A673 (cell line): ENCODE data around the gene CHTF8. TPM values are rescaled to one million over a fixed set of nuclear protein-coding genes. Genes with fewer than 3 reads are reported as not detected.
"Not testable (repeated sequence)": the region's sequence is repeated elsewhere in the genome, so short reads cannot be mapped to it uniquely, and the experiment has no call there.

Experiments
- BruUV-seq: library from RNA; stranded (reverse); fragments of 400-500 nt; replicated peaks from 2 replicates; lab custom pipeline; 2021; lab: Mats Ljungman, UMichigan
- CTCF ChIA-PET: fragments of 300-600 bp; sonication (Branson Sonifier 250); formaldehyde crosslinking; loops from one replicate; lab custom pipeline; 2022; ENCODE audit warnings: antibody characterized with exemption; lab: Charles Lee
- POLR2A ChIA-PET: fragments of 300-600 bp; sonication (Branson Sonifier 250); formaldehyde crosslinking; loops from one replicate; lab custom pipeline; 2022; ENCODE audit warnings: antibody characterized with exemption; ENCODE audit not compliant: low non-redundant PET; lab: Charles Lee
- DNase-seq: peaks from one replicate; pipeline ENCODE4 v3.0.0-alpha.2; 2015; ENCODE audit warnings: low spot score
- H3K27ac ChIP-seq: fragments of 200-600 bp; sonication (generic); 2 replicates; pipeline ENCODE4 v1.5.1; 2016; ENCODE audit warnings: mixed run types, low read depth, mild to moderate bottlenecking, mixed read lengths, antibody characterized with exemption, low read length; ENCODE audit not compliant: poor library complexity, severe bottlenecking
- H3K27me3 ChIP-seq: fragments of 200-600 bp; sonication (generic); replicated peaks from 2 replicates; pipeline ENCODE4 v1.6.1; 2017; ENCODE audit warnings: mixed run types, low read depth, mild to moderate bottlenecking, mixed read lengths, antibody characterized with exemption, low read length; ENCODE audit not compliant: insufficient read depth, poor library complexity
- H3K36me3 ChIP-seq: fragments of 200-600 bp; sonication (generic); 2 replicates; pipeline ENCODE4 v1.6.1; 2016; ENCODE audit warnings: mixed run types, mild to moderate bottlenecking, mixed read lengths, antibody characterized with exemption, low read length; ENCODE audit not compliant: insufficient read depth, poor library complexity, severe bottlenecking
- H3K4me1 ChIP-seq: fragments of 200-600 bp; sonication (generic); 2 replicates; pipeline ENCODE4 v1.6.1; 2017; ENCODE audit warnings: mixed run types, mild to moderate bottlenecking, mixed read lengths, antibody characterized with exemption, low read length; ENCODE audit not compliant: insufficient read depth, poor library complexity, severe bottlenecking
- H3K4me3 ChIP-seq: fragments of 200-600 bp; sonication (generic); 2 replicates; pipeline ENCODE4 v1.5.1; 2016; ENCODE audit warnings: low read depth, mixed run types, mild to moderate bottlenecking, mixed read lengths, low read length; ENCODE audit not compliant: poor library complexity, severe bottlenecking
- H3K9me3 ChIP-seq: fragments of 200-600 bp; sonication (generic); 2 replicates; pipeline ENCODE4 v1.6.1; 2016; ENCODE audit warnings: mixed run types, low read depth, mild to moderate bottlenecking, mixed read lengths, antibody characterized with exemption, low read length; ENCODE audit not compliant: poor library complexity, severe bottlenecking
- CTCF ChIP-seq: fragments of 300-800, 200-600 bp; sonication (generic); conservative IDR thresholded peaks from 2 replicates; pipeline ENCODE4 v1.5.1; 2017; ENCODE audit warnings: low read depth, mild to moderate bottlenecking, antibody characterized with exemption, low read length, moderate library complexity, mixed read lengths
- EZH2 ChIP-seq: fragments of 200-600 bp; sonication (generic); IDR thresholded peaks from 2 replicates; pipeline ENCODE4 v1.6.1; 2017; ENCODE audit warnings: borderline replicate concordance, low read depth, mild to moderate bottlenecking, mixed read lengths, antibody characterized with exemption, low read length; ENCODE audit not compliant: poor library complexity, severe bottlenecking
- intact Hi-C: fragments of 100-400 bp; cut with micrococcal nuclease; formaldehyde crosslinking; loops from one replicate; pipeline ENCODE4 v1.10.0; 2022; ENCODE audit not compliant: unreplicated experiment
- total RNA-seq: library from RNA; stranded (reverse); gene quantifications from 2 replicates; pipeline ENCODE4 v1.2.3, GENCODE V29; 2021

Gene CHTF8
- total RNA-seq, 1 experiment from 2014 or later, result 113 TPM

- no peaks in the 10 kb centered on the region for H3K27me3 ChIP-seq
- intact Hi-C loops, result no loop called here
- no TSS peak for BruUV-seq
- no peak for TF ChIP-seq EZH2
- TF ChIP-seq CTCF, result no peak
- DNase-seq, result no peak
- ChIA-PET POLR2A (no interaction called here), CTCF (interaction anchor here (0.5 kb wide), 1 partner anchor 599 kb away, joined by 3 read pairs; no protein-coding TSS in a partner anchor)
- H3K4me3 ChIP-seq, result no peak overlapping the region
- H3K36me3 ChIP-seq, result peaks cover 13% of the 10 kb centered on the region
- no peaks in the 10 kb centered on the region for H3K9me3 ChIP-seq
- peaks cover 17% of the 10 kb centered on the region for H3K4me1 ChIP-seq
- H3K27ac ChIP-seq, result no peak overlapping the region
Observed at GRCh38 chr16:69126221-69126620, 6.2 kb downstream of the CHTF8 start.

- CTCF ChIA-PET, result interaction anchor here (0.6 to 1.7 kb wide), 4 partner anchors 84 to 281 kb away, joined by 3 to 9 read pairs (median 4); no protein-coding TSS in a partner anchor
- not testable (repeated sequence) for H3K27ac ChIP-seq, H3K4me3 ChIP-seq, H3K9me3 ChIP-seq, H3K27me3 ChIP-seq, BruUV-seq, H3K4me1 ChIP-seq, DNase-seq
- intact Hi-C loops, result loop anchor here (1.0 to 2.0 kb wide), 4 partner anchors 222 to 596 kb away; no protein-coding TSS in a partner anchor
- peaks cover 20% of the 10 kb centered on the region for H3K36me3 ChIP-seq
- POLR2A ChIA-PET, result interaction anchor here (0.6 kb wide), 1 partner anchor 17 kb away, joined by 3 read pairs; no protein-coding TSS in a partner anchor
Observed at GRCh38 chr16:69124961-69125360, 7.4 kb downstream of the CHTF8 start.

DNA sequence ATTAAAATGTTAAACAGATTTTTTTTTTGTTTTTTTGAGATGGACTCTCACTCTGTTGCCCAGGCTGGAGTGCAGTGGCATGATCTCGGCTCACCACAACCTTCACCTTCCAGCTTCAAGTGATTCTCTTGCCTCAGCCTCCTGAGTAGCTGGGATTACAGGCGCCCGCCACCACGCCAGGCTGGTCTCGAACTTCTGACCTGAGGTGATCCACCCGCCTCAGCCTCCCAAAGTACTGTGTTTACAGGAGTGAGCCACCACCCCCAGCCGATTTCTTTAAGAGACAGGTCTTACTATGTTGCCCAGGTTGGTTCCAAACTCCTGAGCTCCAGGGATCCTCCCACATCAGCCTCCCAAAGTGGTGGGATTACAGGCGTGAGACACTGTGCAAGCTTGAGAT lies 8.0 kb downstream of the CHTF8 start:
- not testable (repeated sequence) for H3K27ac ChIP-seq, DNase-seq, H3K4me3 ChIP-seq, BruUV-seq, H3K9me3 ChIP-seq, H3K4me1 ChIP-seq, H3K27me3 ChIP-seq
- peaks cover 20% of the 10 kb centered on the region for H3K36me3 ChIP-seq
- intact Hi-C loops, result loop anchor here (1.0 to 2.0 kb wide), 4 partner anchors 222 to 596 kb away; no protein-coding TSS in a partner anchor
- POLR2A ChIA-PET, result interaction anchor here (0.7 kb wide), 1 partner anchor 17 kb away, joined by 10 read pairs; no protein-coding TSS in a partner anchor
- CTCF ChIA-PET, result interaction anchor here (0.7 to 1.8 kb wide), 5 partner anchors 12 to 397 kb away, joined by 3 to 10 read pairs (median 5); no protein-coding TSS in a partner anchor

GRCh38 chr16:69123910-69124309 lies 8.5 kb downstream of the CHTF8 start:
- H3K27ac ChIP-seq, result no peak overlapping the region
- peak; percentile 88 for DNase-seq
- H3K4me1 ChIP-seq, result no peaks in the 10 kb centered on the region
- no TSS peak for BruUV-seq
- H3K9me3 ChIP-seq, result no peaks in the 10 kb centered on the region
- TF ChIP-seq EZH2 (no peak), CTCF (peak; percentile 78)
- no peak overlapping the region for H3K4me3 ChIP-seq
- ChIA-PET CTCF (interaction anchor here (0.6 to 1.8 kb wide), 5 partner anchors 11 to 397 kb away, joined by 3 to 10 read pairs (median 5); partner anchors contain the start of gene HAS3), POLR2A (interaction anchor here (0.7 kb wide), 1 partner anchor 17 kb away, joined by 10 read pairs; no protein-coding TSS in a partner anchor)
- H3K36me3 ChIP-seq, result peaks cover 23% of the 10 kb centered on the region
- no peaks in the 10 kb centered on the region for H3K27me3 ChIP-seq
- intact Hi-C loops, result loop anchor here (1.0 to 2.0 kb wide), 4 partner anchors 221 to 595 kb away; no protein-coding TSS in a partner anchor
